ENCODE results near the gene IL4R. TPM values are rescaled to one million over a fixed set of nuclear protein-coding genes. Genes with fewer than 3 reads are reported as not detected.

The IL4R gene
- total and polyA plus RNA-seq, 10 of the 15 experiments (the other 5 are each of a cell fraction or from before 2014, with no cell fraction given): 2.6 to 70.4 (median 36.6) TPM

GRCh38 chr16:27400751-27401620, 87.2 kb downstream of the IL4R start (continued):
- TF ChIP-seq, protein P1, sequence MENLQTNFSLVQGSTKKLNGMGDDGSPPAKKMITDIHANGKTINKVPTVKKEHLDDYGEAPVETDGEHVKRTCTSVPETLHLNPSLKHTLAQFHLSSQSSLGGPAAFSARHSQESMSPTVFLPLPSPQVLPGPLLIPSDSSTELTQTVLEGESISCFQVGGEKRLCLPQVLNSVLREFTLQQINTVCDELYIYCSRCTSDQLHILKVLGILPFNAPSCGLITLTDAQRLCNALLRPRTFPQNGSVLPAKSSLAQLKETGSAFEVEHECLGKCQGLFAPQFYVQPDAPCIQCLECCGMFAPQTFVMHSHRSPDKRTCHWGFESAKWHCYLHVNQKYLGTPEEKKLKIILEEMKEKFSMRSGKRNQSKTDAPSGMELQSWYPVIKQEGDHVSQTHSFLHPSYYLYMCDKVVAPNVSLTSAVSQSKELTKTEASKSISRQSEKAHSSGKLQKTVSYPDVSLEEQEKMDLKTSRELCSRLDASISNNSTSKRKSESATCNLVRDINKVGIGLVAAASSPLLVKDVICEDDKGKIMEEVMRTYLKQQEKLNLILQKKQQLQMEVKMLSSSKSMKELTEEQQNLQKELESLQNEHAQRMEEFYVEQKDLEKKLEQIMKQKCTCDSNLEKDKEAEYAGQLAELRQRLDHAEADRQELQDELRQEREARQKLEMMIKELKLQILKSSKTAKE (IDR thresholded peaks at IDR 0.05; ENCODE audit: low read depth, poor library complexity, severe bottlenecking): no peak
- no peak for TF ChIP-seq ZBTB11 (CRISPR knock-in tag; IDR thresholded peaks at IDR 0.05)
- TF ChIP-seq IKZF1 (conservative IDR thresholded peaks at IDR 0.05): 0 out of 2 replicates have a peak, but pooled peaks have one; percentile 43
